IMR-90 (cell line): ENCODE results near the gene CYSLTR2. TPM values are rescaled to one million over a fixed set of nuclear protein-coding genes. Genes with fewer than 3 reads are reported as not detected.

Source experiments
- ATAC-seq: fragments of 200-7000 bp; cut with Tn5 transposase; 2 replicates; pipeline ENCODE4 v1.9.1; 2020; ENCODE audit warnings: low read depth, mild to moderate bottlenecking, moderate library complexity
- BruUV-seq: library from RNA; stranded (reverse); fragments of 400-500 nt; replicated peaks from 2 replicates; lab custom pipeline; 2021; lab: Mats Ljungman, UMichigan
- CTCF ChIA-PET: fragments of 300-600 bp; formaldehyde crosslinking; extraction: SDS; loops from one replicate; lab custom pipeline; 2021; ENCODE audit warnings: antibody characterized with exemption; lab: Yijun Ruan, JAX
- POLR2A ChIA-PET: fragments of 300-600 bp; sonication (Branson Sonifier 250); formaldehyde crosslinking; loops from one replicate; lab custom pipeline; 2022; ENCODE audit warnings: antibody characterized with exemption; ENCODE audit not compliant: unreplicated experiment; lab: Charles Lee
- DNase-seq: peaks from one replicate; pipeline ENCODE4 v3.0.0; 2013
- H2AFZ ChIP-seq: replicated peaks from 2 replicates; pipeline ENCODE3; 2013; ENCODE audit warnings: low read length, mild to moderate bottlenecking; ENCODE audit not compliant: poor library complexity
- H2AK5ac ChIP-seq: 2 replicates; pipeline ENCODE4 v1.6.1; 2013; ENCODE audit warnings: low read depth, low read length, inconsistent platforms
- H2AK9ac ChIP-seq: replicated peaks from 2 replicates; pipeline ENCODE3; 2013; ENCODE audit warnings: mild to moderate bottlenecking, low read depth, low read length, moderate library complexity; ENCODE audit not compliant: poor library complexity
- H2BK120ac ChIP-seq: 2 replicates; pipeline ENCODE4 v1.6.1; 2013; ENCODE audit warnings: low read depth, low read length, inconsistent platforms
- H2BK15ac ChIP-seq: 3 replicates; pipeline ENCODE4 v1.6.1; 2013; ENCODE audit warnings: low read depth, low read length, inconsistent platforms
- H2BK20ac ChIP-seq: 2 replicates; pipeline ENCODE4 v1.6.1; 2013; ENCODE audit warnings: low read depth, mild to moderate bottlenecking, inconsistent platforms, low read length, moderate library complexity
- H2BK5ac ChIP-seq: 2 replicates; pipeline ENCODE4 v1.6.1; 2013; ENCODE audit warnings: mild to moderate bottlenecking, low read depth, low read length, inconsistent platforms; ENCODE audit not compliant: poor library complexity, severe bottlenecking
- H3K14ac ChIP-seq: replicated peaks from 2 replicates; pipeline ENCODE4 v1.6.1; 2013; ENCODE audit warnings: low read depth, low read length, inconsistent platforms
- H3K18ac ChIP-seq: 2 replicates; pipeline ENCODE4 v1.6.1; 2013; ENCODE audit warnings: low read depth, low read length, control low read depth
- H3K23ac ChIP-seq: 2 replicates; pipeline ENCODE4 v1.6.1; 2013; ENCODE audit warnings: low read depth, low read length, inconsistent platforms
- H3K27ac ChIP-seq: 2 replicates; pipeline ENCODE4 v1.5.1; 2013; ENCODE audit warnings: mild to moderate bottlenecking, control low read depth, low read length; ENCODE audit not compliant: insufficient read depth
- H3K27me3 ChIP-seq: 2 replicates; pipeline ENCODE4 v1.6.1; 2013; ENCODE audit warnings: low read length; ENCODE audit not compliant: control insufficient read depth, insufficient read depth
- H3K36me3 ChIP-seq: 2 replicates; pipeline ENCODE4 v1.6.1; 2013; ENCODE audit warnings: low read length, mixed read lengths; ENCODE audit not compliant: control insufficient read depth, insufficient read depth
- H3K4ac ChIP-seq: 2 replicates; pipeline ENCODE4 v1.6.1; 2013; ENCODE audit warnings: low read depth, low read length, inconsistent platforms
- H3K4me1 ChIP-seq: 2 replicates; pipeline ENCODE4 v1.6.1; 2013; ENCODE audit warnings: low read length, mixed read lengths; ENCODE audit not compliant: control insufficient read depth, insufficient read depth
- H3K4me2 ChIP-seq: 2 replicates; pipeline ENCODE4 v1.6.1; 2013; ENCODE audit warnings: low read depth, mild to moderate bottlenecking, control low read depth, low read length, moderate library complexity
- H3K4me3 ChIP-seq: 2 replicates; pipeline ENCODE4 v1.5.1; 2013; ENCODE audit warnings: low read depth, mild to moderate bottlenecking, control low read depth, low read length, moderate library complexity; ENCODE audit not compliant: insufficient read depth
- H3K56ac ChIP-seq: 2 replicates; pipeline ENCODE4 v1.6.1; 2013; ENCODE audit warnings: low read length, inconsistent platforms; ENCODE audit not compliant: insufficient read depth; ENCODE audit errors: extremely low read depth
- H3K79me1 ChIP-seq, 2 experiments: 2 replicates each; pipeline ENCODE4 v1.6.1; 2013; ENCODE audit warnings: low read length in 2 of 2, inconsistent platforms in 1 of 2, low read depth in 1 of 2
- H3K9ac ChIP-seq: 2 replicates; pipeline ENCODE4 v1.6.1; 2013; ENCODE audit warnings: low read depth, low read length, control low read depth
- H3K9me1 ChIP-seq: 2 replicates; pipeline ENCODE4 v1.6.1; 2013; ENCODE audit warnings: low read length, inconsistent platforms; ENCODE audit not compliant: insufficient read depth
- H3K9me3 ChIP-seq: 2 replicates; pipeline ENCODE4 v1.6.1; 2013; ENCODE audit warnings: low read length; ENCODE audit not compliant: control insufficient read depth, insufficient read depth
- H4K20me1 ChIP-seq: 2 replicates; pipeline ENCODE4 v1.6.1; 2013; ENCODE audit warnings: low read length, inconsistent platforms; ENCODE audit not compliant: insufficient read depth
- H4K5ac ChIP-seq: 2 replicates; pipeline ENCODE4 v1.6.1; 2013; ENCODE audit warnings: mild to moderate bottlenecking, low read depth, low read length, control low read depth
- H4K8ac ChIP-seq, 2 experiments: 2 replicates each; pipeline ENCODE4 v1.6.1; 2013; ENCODE audit warnings: low read depth in 2 of 2, low read length in 2 of 2, control low read depth in 1 of 2, inconsistent platforms in 1 of 2
- H4K91ac ChIP-seq: 2 replicates; pipeline ENCODE4 v1.6.1; 2013; ENCODE audit warnings: low read depth, low read length, inconsistent platforms; ENCODE audit not compliant: insufficient read depth
- BHLHE40 ChIP-seq: fragments of 150-350 bp; IDR thresholded peaks from 2 replicates; pipeline ENCODE4 v1.6.1; 2016; ENCODE audit warnings: mild to moderate bottlenecking, low read depth, low read length
- CEBPB ChIP-seq: IDR thresholded peaks from 2 replicates; pipeline ENCODE4 v1.6.1; 2012; ENCODE audit warnings: low read depth, low read length, improper control_type of control experiment
- MAFK ChIP-seq: IDR thresholded peaks from 2 replicates; pipeline ENCODE4 v1.6.1; 2012; ENCODE audit warnings: low read depth, low read length, improper control_type of control experiment
- MAZ ChIP-seq: IDR thresholded peaks from 2 replicates; pipeline ENCODE4 v1.6.1; 2012; ENCODE audit warnings: low read depth, mild to moderate bottlenecking, low read length, improper control_type of control experiment, moderate library complexity, borderline replicate concordance
- MXI1 ChIP-seq: IDR thresholded peaks from 2 replicates; pipeline ENCODE4 v1.6.1; 2012; ENCODE audit warnings: low read depth, mild to moderate bottlenecking, low read length, moderate library complexity, borderline replicate concordance
- RCOR1 ChIP-seq: IDR thresholded peaks from 2 replicates; pipeline ENCODE4 v1.6.1; 2012; ENCODE audit warnings: mild to moderate bottlenecking, low read length, improper control_type of control experiment; ENCODE audit not compliant: insufficient replicate concordance
- WGBS, 2 experiments: methylation state at CpG; one replicate each; pipeline versions ENCODE4 v1.1.5 to v1.1.7; 2013; ENCODE audit warnings: missing lambda C conversion rate in 2 of 2; ENCODE audit not compliant: insufficient read length in 1 of 2; ENCODE audit errors: extremely low coverage in 2 of 2; 5-methylcytosine and 5-hydroxymethylcytosine counted together
- dilution Hi-C: fragments of 300-500 bp; cut with HindIII; formaldehyde crosslinking; loops from one replicate; pipeline ENCODE4 v1.14.3; 2018; ENCODE audit warnings: low sequenced_read_pairs; ENCODE audit not compliant: unreplicated experiment
- in situ Hi-C: fragments of 300-500 bp; cut with MboI; formaldehyde crosslinking; loops from 3 replicates; pipeline ENCODE4 v1.14.3; 2019; ENCODE audit warnings: low sequenced_read_pairs, inconsistent platforms, mixed read lengths
- intact Hi-C: fragments of 100-400 bp; cut with micrococcal nuclease; formaldehyde crosslinking; loops from 2 replicates; pipeline ENCODE4 v1.10.0; 2022
- polyA plus RNA-seq, 3 experiments: library from polyadenylated mRNA; depleted of rRNA; stranded (reverse); fragments of >200 nt; gene quantifications; 2 replicates each; pipeline ENCODE4 v1.2.3, GENCODE V29; 2012; ENCODE audit warnings: low replicate concordance in 1 of 3
- total RNA-seq: library from RNA; depleted of rRNA; stranded (reverse); fragments of >200 nt; gene quantifications from 2 replicates; pipeline ENCODE4 v1.2.3, GENCODE V29; 2012
- TF ChIP-seq, protein P1 (sequence below): fragments of 150-350 bp; IDR thresholded peaks from 2 replicates; pipeline ENCODE4 v1.6.1; 2017; ENCODE audit warnings: mild to moderate bottlenecking, antibody characterized with exemption, low read length, low read depth

The CYSLTR2 gene
- total and polyA plus RNA-seq, 2 of the 4 experiments (the other 2 are of a cell fraction): not detected

DNA sequence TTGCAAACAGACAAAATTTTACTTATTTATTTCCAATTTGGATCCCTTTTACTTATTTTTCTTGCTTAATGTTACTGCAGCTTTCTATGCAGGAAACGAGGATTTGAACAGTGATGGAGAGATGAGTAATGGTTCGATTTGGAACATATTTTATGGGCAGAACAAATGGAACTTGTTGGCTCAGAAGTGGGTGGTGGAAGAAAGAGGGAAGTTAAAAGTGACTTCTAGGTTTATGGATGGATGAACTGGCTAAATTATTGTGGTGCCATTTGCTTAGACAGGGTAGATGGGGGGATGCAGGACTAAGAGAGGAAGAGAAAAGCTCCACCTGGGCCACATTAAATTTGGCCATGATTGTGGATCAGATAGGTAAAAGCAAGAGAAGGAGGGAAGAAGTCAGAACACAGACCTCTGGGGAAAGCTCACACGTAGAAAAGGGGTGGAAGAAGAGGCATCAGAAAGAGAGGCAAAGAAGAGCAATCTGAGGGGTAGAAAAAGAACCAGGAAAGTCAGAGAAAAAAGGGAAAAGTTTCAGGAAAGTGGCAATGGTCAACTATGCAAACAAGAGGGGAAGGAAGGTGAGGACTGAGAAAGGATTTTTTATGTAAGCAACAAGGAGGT lies 768 bp upstream of the CYSLTR2 start:
- no peak overlapping the region for H2BK15ac ChIP-seq
- H3K9me1 ChIP-seq: no peaks in the 10 kb centered on the region
- H3K23ac ChIP-seq: no peak overlapping the region
- CTCF ChIA-PET: no interaction called here
- no peak overlapping the region for H4K91ac ChIP-seq
- no peak overlapping the region for H2AK5ac ChIP-seq
- no peak overlapping the region for H3K4ac ChIP-seq
- H3K4me2 ChIP-seq: no peak overlapping the region
- DNase-seq (no peak), ATAC-seq (no peak)
- WGBS, 2 experiments: 53% methylated on average over 2 of the region's 3 CpGs; no CpG with 5 or more reads in 1 of the 2 experiments
- H2BK120ac ChIP-seq: no peak overlapping the region
- peaks cover 13% of the 10 kb centered on the region for H3K27me3 ChIP-seq
- H3K27ac ChIP-seq: no peak overlapping the region
- H3K18ac ChIP-seq: no peak overlapping the region
- no peaks in the 10 kb centered on the region for H3K4me1 ChIP-seq
- H2AK9ac ChIP-seq: no peak overlapping the region
- H4K8ac ChIP-seq: no peak overlapping the region
- TF ChIP-seq MAZ (no peak), MXI1 (no peak), MAFK (no peak), BHLHE40 (no peak), CEBPB (no peak), RCOR1 (no peak)
- TF ChIP-seq, protein P1, sequence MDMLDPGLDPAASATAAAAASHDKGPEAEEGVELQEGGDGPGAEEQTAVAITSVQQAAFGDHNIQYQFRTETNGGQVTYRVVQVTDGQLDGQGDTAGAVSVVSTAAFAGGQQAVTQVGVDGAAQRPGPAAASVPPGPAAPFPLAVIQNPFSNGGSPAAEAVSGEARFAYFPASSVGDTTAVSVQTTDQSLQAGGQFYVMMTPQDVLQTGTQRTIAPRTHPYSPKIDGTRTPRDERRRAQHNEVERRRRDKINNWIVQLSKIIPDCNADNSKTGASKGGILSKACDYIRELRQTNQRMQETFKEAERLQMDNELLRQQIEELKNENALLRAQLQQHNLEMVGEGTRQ: no peak
- H3K4me3 ChIP-seq: no peak overlapping the region
- in situ Hi-C loops: no loop called here
- no peak overlapping the region for H3K9ac ChIP-seq
- H3K56ac ChIP-seq: no peak overlapping the region
- H3K9me3 ChIP-seq: no peaks in the 10 kb centered on the region
- dilution Hi-C loops: no loop called here
- H2BK20ac ChIP-seq: no peak overlapping the region
- intact Hi-C loops: no loop called here
- BruUV-seq: no TSS peak
- no peaks in the 10 kb centered on the region for H4K20me1 ChIP-seq
- POLR2A ChIA-PET: no interaction called here
- H3K36me3 ChIP-seq: no peaks in the 10 kb centered on the region
- no peak overlapping the region for H2BK5ac ChIP-seq
- no peaks in the 10 kb centered on the region for H3K79me1 ChIP-seq
- H4K5ac ChIP-seq: no peak overlapping the region
- no peak overlapping the region for H3K14ac ChIP-seq
- no peak overlapping the region for H2AFZ ChIP-seq
